PC-3 (cell line): ENCODE results near the gene NIPBL.

Source experiments
- EZH2 ChIP-seq: fragments of 300-600 bp; sonication (generic); IDR thresholded peaks from one replicate; pipeline ENCODE4 v1.6.1; 2017; ENCODE audit warnings: antibody characterized with exemption, mild to moderate bottlenecking, low read length; ENCODE audit not compliant: unreplicated experiment
- EZH2phosphoT487 ChIP-seq: fragments of 300-600 bp; sonication (generic); IDR thresholded peaks from 2 replicates; pipeline ENCODE4 v1.6.1; 2018; ENCODE audit warnings: mild to moderate bottlenecking, antibody characterized with exemption, low read length, borderline replicate concordance
- TF ChIP-seq, protein P1 (sequence below): fragments of 300-600 bp; sonication (generic); conservative IDR thresholded peaks from 2 replicates; pipeline ENCODE4 v1.5.1; 2017; ENCODE audit warnings: antibody characterized with exemption, low read depth, mild to moderate bottlenecking, low read length

GRCh38 chr5:37088009-37088408, 211.4 kb downstream of the NIPBL start:
- TF ChIP-seq, protein P1, sequence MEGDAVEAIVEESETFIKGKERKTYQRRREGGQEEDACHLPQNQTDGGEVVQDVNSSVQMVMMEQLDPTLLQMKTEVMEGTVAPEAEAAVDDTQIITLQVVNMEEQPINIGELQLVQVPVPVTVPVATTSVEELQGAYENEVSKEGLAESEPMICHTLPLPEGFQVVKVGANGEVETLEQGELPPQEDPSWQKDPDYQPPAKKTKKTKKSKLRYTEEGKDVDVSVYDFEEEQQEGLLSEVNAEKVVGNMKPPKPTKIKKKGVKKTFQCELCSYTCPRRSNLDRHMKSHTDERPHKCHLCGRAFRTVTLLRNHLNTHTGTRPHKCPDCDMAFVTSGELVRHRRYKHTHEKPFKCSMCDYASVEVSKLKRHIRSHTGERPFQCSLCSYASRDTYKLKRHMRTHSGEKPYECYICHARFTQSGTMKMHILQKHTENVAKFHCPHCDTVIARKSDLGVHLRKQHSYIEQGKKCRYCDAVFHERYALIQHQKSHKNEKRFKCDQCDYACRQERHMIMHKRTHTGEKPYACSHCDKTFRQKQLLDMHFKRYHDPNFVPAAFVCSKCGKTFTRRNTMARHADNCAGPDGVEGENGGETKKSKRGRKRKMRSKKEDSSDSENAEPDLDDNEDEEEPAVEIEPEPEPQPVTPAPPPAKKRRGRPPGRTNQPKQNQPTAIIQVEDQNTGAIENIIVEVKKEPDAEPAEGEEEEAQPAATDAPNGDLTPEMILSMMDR = no peak
- TF ChIP-seq EZH2 (no peak), EZH2phosphoT487 (no peak)
